ENCODE results near the gene ST3GAL3.

Gene ST3GAL3

GRCh38 chr1:43938892-43939587 is 231.7 kb downstream of the ST3GAL3 start:
- no peak overlapping the region for H3K27ac ChIP-seq
- H3K4me3 ChIP-seq: no peak overlapping the region
- peaks cover 0 to 26% (median 15%) of the 10 kb centered on the region in 4 donors for H3K4me1 ChIP-seq
- H3K36me3 ChIP-seq: no peaks in the 10 kb centered on the region
- TF ChIP-seq CTCF (IDR thresholded peaks at IDR 0.05): no peak
- H3K27me3 ChIP-seq: peaks cover 0 to 7% of the 10 kb centered on the region in 2 donors
- intact Hi-C loops (cut with DNase I; ENCODE audit: low total_unique reads): no loop called here
- no peak for DNase-seq
- H3K9me3 ChIP-seq: no peaks in the 10 kb centered on the region

GRCh38 chr1:43942411-43942810 is 235.1 kb downstream of the ST3GAL3 start:
- no peaks in the 10 kb centered on the region for H3K9me3 ChIP-seq
- no peak overlapping the region for H3K4me3 ChIP-seq
- no peak overlapping the region for H3K27ac ChIP-seq
- TF ChIP-seq CTCF (IDR thresholded peaks at IDR 0.05): no peak
- intact Hi-C loops (cut with DNase I; ENCODE audit: low total_unique reads): loop anchor here (10.0 kb wide), 1 partner anchor 92 kb away; the partner anchor contains the start of gene SLC6A9
- peaks cover 0 to 24% (median 13%) of the 10 kb centered on the region in 4 donors for H3K4me1 ChIP-seq
- H3K27me3 ChIP-seq: no peaks in the 10 kb centered on the region
- no peaks in the 10 kb centered on the region for H3K36me3 ChIP-seq
- DNase-seq: no peak

DNA sequence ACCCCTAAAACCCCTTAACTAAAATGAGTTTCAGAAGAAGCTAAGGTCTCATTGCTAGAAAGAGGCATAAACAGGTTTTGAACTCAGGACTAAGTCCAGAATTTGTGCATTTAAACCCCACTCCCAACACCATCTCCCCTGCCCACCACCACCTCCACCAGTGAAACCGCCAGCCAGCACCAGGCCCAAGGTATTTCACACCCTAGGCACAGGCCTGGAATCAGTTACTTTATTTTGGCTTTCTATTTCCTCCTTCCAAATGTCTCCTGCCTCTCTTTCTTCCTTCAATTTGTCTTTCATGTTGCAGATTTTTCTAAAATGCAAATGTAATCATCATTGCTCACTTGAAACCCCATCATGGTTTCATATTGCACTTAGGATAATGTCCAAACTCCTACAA is 237.5 kb downstream of the ST3GAL3 start:
- intact Hi-C loops (cut with DNase I; ENCODE audit: low total_unique reads): loop anchor here (10.0 kb wide), 1 partner anchor 90 kb away; the partner anchor contains the start of gene SLC6A9
- peak in 1 of 2 donors; percentile 58 for DNase-seq
- Histone ChIP-seq H3K4me1 (peaks cover 0 to 42% (median 29%) of the 10 kb centered on the region in 4 donors), H3K4me3 (no peak overlapping the region), H3K27ac (no peak overlapping the region), H3K9me3 (no peaks in the 10 kb centered on the region), H3K36me3 (peaks cover 0 to 6% (median 4%) of the 10 kb centered on the region in 3 donors), H3K27me3 (no peaks in the 10 kb centered on the region)
- no peak for TF ChIP-seq CTCF (IDR thresholded peaks at IDR 0.05)

GRCh38 chr1:43945674-43946235 is 238.4 kb downstream of the ST3GAL3 start:
- no peaks in the 10 kb centered on the region for H3K9me3 ChIP-seq
- H3K27me3 ChIP-seq: no peaks in the 10 kb centered on the region
- H3K4me1 ChIP-seq: peaks cover 0 to 42% (median 29%) of the 10 kb centered on the region in 4 donors
- H3K27ac ChIP-seq: peak overlapping the region; percentile 89 to 94
- peaks cover 0 to 13% (median 6%) of the 10 kb centered on the region in 3 donors for H3K36me3 ChIP-seq
- DNase-seq: no peak
- H3K4me3 ChIP-seq: peak overlapping the region; percentile 73 to 74
- intact Hi-C loops (cut with DNase I; ENCODE audit: low total_unique reads): loop anchor here (2.0 to 10.0 kb wide), 2 partner anchors 29 to 89 kb away; partner anchors contain the start of genes ATP6V0B and SLC6A9
- no peak for TF ChIP-seq CTCF (IDR thresholded peaks at IDR 0.05)

DNA sequence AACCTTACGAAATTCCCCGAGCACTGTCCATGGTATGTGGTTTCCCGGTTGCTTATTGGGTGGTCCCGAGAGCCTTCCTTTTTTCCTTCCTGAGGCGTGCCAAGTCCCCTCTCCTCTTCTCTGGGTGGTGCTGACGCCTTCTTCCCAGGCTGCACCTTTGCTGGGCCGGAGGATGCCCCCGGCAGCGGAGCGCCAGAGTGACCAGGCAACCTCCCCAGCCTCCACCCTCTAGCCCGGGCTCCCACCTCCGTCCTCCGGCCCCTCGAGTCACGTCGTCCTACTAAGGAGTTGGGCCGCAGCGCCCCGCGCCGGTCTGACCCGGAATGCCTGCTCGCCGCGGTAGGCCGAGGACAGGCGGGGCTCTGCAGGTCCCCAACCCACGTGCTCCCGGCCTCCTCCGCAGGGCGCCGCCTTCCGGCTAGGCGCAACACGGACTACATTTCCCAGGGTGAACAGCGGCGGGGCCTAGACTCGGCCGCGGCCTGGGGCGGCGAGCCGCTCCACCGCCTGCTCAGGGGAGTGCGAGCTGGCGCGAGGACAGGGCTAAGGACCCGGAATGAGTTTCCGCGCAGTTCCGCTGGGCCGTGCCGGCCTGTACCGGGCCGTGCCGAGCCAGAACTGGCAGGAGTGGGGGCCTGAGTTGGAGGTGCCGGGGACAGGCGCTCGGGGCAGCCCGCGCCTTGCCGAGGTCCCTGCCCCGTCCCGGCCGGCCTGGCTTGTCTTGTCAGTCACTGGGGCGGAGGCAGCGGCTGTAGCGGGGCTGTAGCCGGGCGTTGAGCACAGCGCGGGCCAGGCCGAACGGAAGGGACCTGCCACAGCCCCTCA is 239.1 kb downstream of the ST3GAL3 start, which contains the start of gene IPO13:
IPO13 (plus strand) TSS at position 715 of the 825 bp plus-strand sequence. CDS start 651 bp downstream, outside the sequence.
- TF ChIP-seq CTCF (IDR thresholded peaks at IDR 0.05): peak; percentile 53 to 72
- Histone ChIP-seq H3K36me3 (peaks cover 0 to 18% (median 6%) of the 10 kb centered on the region in 3 donors), H3K4me1 (peaks cover 0 to 42% (median 29%) of the 10 kb centered on the region in 4 donors), H3K4me3 (peak within 1 kb of the TSS; percentile 73 to 74), H3K9me3 (no peaks in the 10 kb centered on the region), H3K27ac (peak within 1 kb of the TSS; percentile 89 to 94), H3K27me3 (no peaks in the 10 kb centered on the region)
- peak; percentile 93 to 97 for DNase-seq
- intact Hi-C loops (cut with DNase I; ENCODE audit: low total_unique reads): loop anchor here (2.0 to 10.0 kb wide), 2 partner anchors 28 to 88 kb away; partner anchors contain the start of genes ATP6V0B and SLC6A9

Data from tibial artery (tissue), 4 donors.